Measurements from ENCODE around the gene MORC3. TPM values are rescaled to one million over a fixed set of nuclear protein-coding genes. Genes with fewer than 3 reads are reported as not detected.

MORC3 gene
- total and polyA plus RNA-seq, 9 of the 15 experiments (the other 6 are each of a cell fraction or from before 2014, with no cell fraction given), result 12.7 to 53.7 (median 36.0) TPM

DNA sequence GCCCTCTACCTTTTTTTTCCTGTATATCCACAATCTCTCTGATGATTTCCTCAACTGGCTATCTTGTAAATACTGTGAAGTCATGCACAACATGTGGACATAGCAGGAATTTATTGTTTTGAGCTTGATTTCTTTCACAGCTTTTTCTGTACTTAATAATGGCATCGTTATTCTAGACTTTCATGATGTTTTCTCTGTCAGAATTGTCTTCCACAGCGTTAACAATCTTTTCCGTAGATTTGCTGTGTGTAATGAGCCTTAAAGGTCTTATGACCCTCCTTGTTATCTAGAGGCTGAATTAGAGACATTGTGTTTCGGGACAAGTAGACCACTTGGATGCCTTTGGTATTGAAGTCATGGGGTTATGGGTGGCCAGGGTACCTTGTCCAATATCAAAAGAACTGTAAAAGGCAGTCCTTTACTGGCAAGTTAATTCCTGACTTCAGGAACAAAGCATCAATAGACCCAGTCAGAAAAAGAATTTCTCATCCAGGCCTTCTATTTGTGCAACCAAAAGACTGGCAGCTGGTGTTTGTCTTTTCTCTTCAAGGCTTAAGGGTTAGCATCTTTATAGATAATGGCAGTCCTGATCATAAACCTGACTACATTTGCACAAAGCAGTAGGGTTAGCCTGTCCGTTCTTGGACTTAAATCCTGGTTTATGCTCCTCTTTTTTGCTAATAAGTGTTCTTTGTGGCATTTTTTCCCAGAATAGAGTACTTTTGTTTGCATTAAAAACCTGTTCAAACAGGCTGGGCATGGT is 35.1 kb downstream of the MORC3 start (continued):
- TF ChIP-seq, protein P1, sequence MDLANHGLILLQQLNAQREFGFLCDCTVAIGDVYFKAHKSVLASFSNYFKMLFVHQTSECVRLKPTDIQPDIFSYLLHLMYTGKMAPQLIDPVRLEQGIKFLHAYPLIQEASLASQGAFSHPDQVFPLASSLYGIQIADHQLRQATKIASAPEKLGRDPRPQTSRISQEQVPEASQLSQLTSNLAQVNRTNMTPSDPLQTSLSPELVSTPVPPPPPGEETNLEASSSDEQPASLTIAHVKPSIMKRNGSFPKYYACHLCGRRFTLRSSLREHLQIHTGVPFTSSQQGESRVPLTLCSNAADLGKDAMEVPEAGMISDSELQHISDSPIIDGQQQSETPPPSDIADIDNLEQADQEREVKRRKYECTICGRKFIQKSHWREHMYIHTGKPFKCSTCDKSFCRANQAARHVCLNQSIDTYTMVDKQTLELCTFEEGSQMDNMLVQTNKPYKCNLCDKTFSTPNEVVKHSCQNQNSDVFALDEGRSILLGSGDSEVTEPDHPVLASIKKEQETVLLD (IDR thresholded peaks at IDR 0.05), result no peak

DNA sequence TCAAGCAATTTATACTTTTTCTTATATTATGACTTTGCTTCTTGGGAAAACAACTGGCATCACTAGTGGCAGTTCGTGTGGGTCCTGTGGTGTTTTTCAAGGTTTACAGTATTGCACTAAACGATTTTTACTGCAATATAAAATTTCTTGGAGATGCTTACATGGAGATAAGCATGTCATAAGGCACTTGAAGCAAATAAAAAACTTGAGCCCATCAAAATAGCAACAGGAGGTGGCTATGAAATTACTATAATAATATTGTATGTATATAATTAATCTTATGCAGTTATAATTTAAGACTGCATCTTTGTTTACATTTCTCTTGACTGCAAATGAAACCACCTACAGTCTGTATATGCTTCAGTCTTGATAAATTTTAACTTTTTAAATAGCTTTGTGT is 35.9 kb downstream of the MORC3 start:
- in situ Hi-C loops (cut with MboI) (no loop called here), intact Hi-C loops (cut with micrococcal nuclease) (no loop called here)
- DNase-seq (ENCODE audit: extremely low read depth in 1 of 4, low spot score in 3 of 4) (no peak), FAIRE-seq (no peak), ATAC-seq (no peak)
- Histone ChIP-seq H3K9me3 (replicated peaks; ENCODE audit: control insufficient read depth, insufficient read depth, low read depth, low read length) (no peaks in the 10 kb centered on the region), H3K4me2 (ENCODE audit: insufficient read depth, low read length) (no peak overlapping the region), H3K9me1 (ENCODE audit: control insufficient read depth, insufficient read depth, low read length) (no peaks in the 10 kb centered on the region), H3K4me1 (replicated peaks in 1 of 2; ENCODE audit: control insufficient read depth in 2 of 2, insufficient read depth in 2 of 2, low read length in 2 of 2) (no peaks in the 10 kb centered on the region), H4K20me1 (replicated peaks; ENCODE audit: control insufficient read depth, insufficient read depth, low read length) (no peaks in the 10 kb centered on the region), H3K79me2 (ENCODE audit: control insufficient read depth, insufficient read depth, low read length) (peaks cover 4% of the 10 kb centered on the region; the same call in 1 of the 3 replicates), H3K27ac (ENCODE audit: extremely low read depth, low read depth, low read length) (no peak overlapping the region), H3K9ac (ENCODE audit: insufficient read depth in 1 of 2, low read depth in 2 of 2, low read length in 2 of 2) (no peak overlapping the region), H3K36me3 (ENCODE audit: control insufficient read depth, insufficient read depth, low read length) (peaks cover 80% of the 10 kb centered on the region), H3K27me3 (ENCODE audit: control insufficient read depth in 2 of 2, insufficient read depth in 2 of 2, low read length in 2 of 2) (no peaks in the 10 kb centered on the region), H3K4me3 (no peak overlapping the region), H2AFZ (ENCODE audit: low read depth, low read length) (no peak overlapping the region)
- TF ChIP-seq ZNF766 (CRISPR knock-in tag; conservative IDR thresholded peaks at IDR 0.05) (no peak), KDM4B (IDR thresholded peaks at IDR 0.05; ENCODE audit: borderline replicate concordance in 2 of 2, low read depth in 1 of 2) (no peak), U2AF1 (optimal IDR thresholded peaks at IDR 0.05; ENCODE audit: low read depth, low read length) (no peak), GATA2 (CRISPR knock-in tag; IDR thresholded peaks at IDR 0.05) (no peak), XRCC5 (IDR thresholded peaks at IDR 0.05; ENCODE audit: low read depth, low read length) (no peak), SLC30A9 (CRISPR knock-in tag; IDR thresholded peaks at IDR 0.05) (no peak), ZBTB17 (CRISPR knock-in tag; IDR thresholded peaks at IDR 0.05) (no peak), ZNF79 (CRISPR knock-in tag; IDR thresholded peaks at IDR 0.05; ENCODE audit: low read depth) (no peak), TCF3 (CRISPR knock-in tag; IDR thresholded peaks at IDR 0.05) (no peak), SMAD3 (CRISPR knock-in tag; conservative IDR thresholded peaks at IDR 0.05) (no peak)
- TF ChIP-seq, protein P2, sequence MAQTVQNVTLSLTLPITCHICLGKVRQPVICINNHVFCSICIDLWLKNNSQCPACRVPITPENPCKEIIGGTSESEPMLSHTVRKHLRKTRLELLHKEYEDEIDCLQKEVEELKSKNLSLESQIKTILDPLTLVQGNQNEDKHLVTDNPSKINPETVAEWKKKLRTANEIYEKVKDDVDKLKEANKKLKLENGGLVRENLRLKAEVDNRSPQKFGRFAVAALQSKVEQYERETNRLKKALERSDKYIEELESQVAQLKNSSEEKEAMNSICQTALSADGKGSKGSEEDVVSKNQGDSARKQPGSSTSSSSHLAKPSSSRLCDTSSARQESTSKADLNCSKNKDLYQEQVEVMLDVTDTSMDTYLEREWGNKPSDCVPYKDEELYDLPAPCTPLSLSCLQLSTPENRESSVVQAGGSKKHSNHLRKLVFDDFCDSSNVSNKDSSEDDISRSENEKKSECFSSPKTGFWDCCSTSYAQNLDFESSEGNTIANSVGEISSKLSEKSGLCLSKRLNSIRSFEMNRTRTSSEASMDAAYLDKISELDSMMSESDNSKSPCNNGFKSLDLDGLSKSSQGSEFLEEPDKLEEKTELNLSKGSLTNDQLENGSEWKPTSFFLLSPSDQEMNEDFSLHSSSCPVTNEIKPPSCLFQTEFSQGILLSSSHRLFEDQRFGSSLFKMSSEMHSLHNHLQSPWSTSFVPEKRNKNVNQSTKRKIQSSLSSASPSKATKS (CRISPR knock-in tag; IDR thresholded peaks at IDR 0.05), result no peak
- TF ChIP-seq, protein P3, sequence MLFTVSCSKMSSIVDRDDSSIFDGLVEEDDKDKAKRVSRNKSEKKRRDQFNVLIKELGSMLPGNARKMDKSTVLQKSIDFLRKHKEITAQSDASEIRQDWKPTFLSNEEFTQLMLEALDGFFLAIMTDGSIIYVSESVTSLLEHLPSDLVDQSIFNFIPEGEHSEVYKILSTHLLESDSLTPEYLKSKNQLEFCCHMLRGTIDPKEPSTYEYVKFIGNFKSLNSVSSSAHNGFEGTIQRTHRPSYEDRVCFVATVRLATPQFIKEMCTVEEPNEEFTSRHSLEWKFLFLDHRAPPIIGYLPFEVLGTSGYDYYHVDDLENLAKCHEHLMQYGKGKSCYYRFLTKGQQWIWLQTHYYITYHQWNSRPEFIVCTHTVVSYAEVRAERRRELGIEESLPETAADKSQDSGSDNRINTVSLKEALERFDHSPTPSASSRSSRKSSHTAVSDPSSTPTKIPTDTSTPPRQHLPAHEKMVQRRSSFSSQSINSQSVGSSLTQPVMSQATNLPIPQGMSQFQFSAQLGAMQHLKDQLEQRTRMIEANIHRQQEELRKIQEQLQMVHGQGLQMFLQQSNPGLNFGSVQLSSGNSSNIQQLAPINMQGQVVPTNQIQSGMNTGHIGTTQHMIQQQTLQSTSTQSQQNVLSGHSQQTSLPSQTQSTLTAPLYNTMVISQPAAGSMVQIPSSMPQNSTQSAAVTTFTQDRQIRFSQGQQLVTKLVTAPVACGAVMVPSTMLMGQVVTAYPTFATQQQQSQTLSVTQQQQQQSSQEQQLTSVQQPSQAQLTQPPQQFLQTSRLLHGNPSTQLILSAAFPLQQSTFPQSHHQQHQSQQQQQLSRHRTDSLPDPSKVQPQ (CRISPR knock-in tag; IDR thresholded peaks at IDR 0.05; ENCODE audit: borderline replicate concordance), result no peak
- CTCF ChIA-PET (ENCODE audit: low intra/inter-chr PET ratio), result no interaction called here
- POLR2A ChIA-PET, result interaction anchor here (1.4 kb wide), 1 partner anchor 11 kb away, joined by 5 read pairs; no protein-coding TSS in a partner anchor
- WGBS (ENCODE audit: insufficient coverage, low coverage, missing lambda C conversion rate), result 45% methylated on average over 2 of the region's 2 CpGs
- no TSS peak for BruUV-seq (replicated peaks)
